ENCODE data around the gene SHROOM3. TPM values are rescaled to one million over a fixed set of nuclear protein-coding genes. Genes with fewer than 3 reads are reported as not detected.

SHROOM3 gene
- total and polyA plus RNA-seq, 2 of the 13 experiments (the other 11 are each of a cell fraction or from before 2014, with no cell fraction given): 0.01 TPM; not detected in 1

DNA sequence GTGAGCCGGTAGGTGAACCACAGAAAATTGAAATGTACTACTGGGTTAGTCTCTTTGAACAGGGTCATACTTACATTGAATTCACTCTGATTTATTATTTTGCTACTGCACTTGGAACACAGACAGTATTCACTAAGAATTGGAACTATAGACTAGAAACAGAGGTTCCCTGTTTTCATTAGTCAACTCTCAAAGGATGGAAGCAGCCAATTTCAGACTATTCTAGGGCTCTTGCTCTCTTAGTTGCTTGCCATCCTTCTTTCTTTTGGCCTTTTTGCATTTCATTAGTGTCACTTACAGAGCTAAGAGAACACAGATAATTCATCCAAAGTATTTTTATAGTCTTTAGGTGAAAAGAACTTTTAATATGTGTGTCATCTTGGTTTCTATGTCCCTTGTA, 52.6 kb downstream of the SHROOM3 start (continued):
- TF ChIP-seq, protein P1, sequence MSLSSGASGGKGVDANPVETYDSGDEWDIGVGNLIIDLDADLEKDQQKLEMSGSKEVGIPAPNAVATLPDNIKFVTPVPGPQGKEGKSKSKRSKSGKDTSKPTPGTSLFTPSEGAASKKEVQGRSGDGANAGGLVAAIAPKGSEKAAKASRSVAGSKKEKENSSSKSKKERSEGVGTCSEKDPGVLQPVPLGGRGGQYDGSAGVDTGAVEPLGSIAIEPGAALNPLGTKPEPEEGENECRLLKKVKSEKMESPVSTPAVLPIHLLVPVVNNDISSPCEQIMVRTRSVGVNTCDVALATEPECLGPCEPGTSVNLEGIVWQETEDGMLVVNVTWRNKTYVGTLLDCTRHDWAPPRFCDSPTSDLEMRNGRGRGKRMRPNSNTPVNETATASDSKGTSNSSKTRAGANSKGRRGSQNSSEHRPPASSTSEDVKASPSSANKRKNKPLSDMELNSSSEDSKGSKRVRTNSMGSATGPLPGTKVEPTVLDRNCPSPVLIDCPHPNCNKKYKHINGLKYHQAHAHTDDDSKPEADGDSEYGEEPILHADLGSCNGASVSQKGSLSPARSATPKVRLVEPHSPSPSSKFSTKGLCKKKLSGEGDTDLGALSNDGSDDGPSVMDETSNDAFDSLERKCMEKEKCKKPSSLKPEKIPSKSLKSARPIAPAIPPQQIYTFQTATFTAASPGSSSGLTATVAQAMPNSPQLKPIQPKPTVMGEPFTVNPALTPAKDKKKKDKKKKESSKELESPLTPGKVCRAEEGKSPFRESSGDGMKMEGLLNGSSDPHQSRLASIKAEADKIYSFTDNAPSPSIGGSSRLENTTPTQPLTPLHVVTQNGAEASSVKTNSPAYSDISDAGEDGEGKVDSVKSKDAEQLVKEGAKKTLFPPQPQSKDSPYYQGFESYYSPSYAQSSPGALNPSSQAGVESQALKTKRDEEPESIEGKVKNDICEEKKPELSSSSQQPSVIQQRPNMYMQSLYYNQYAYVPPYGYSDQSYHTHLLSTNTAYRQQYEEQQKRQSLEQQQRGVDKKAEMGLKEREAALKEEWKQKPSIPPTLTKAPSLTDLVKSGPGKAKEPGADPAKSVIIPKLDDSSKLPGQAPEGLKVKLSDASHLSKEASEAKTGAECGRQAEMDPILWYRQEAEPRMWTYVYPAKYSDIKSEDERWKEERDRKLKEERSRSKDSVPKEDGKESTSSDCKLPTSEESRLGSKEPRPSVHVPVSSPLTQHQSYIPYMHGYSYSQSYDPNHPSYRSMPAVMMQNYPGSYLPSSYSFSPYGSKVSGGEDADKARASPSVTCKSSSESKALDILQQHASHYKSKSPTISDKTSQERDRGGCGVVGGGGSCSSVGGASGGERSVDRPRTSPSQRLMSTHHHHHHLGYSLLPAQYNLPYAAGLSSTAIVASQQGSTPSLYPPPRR (CRISPR knock-in tag; IDR thresholded peaks at IDR 0.05; ENCODE audit: borderline replicate concordance): no peak
- TF ChIP-seq ZNF550 (CRISPR knock-in tag; IDR thresholded peaks at IDR 0.05; ENCODE audit: borderline replicate concordance): no peak
- no peak for TF ChIP-seq XBP1 (CRISPR knock-in tag; IDR thresholded peaks at IDR 0.05)

- intact Hi-C loops (cut with micrococcal nuclease; ENCODE audit: unreplicated experiment): no loop called here
- no peak overlapping the region for H3K4me3 ChIP-seq (replicated peaks in 1 of 3; ENCODE audit: insufficient read depth in 1 of 3, low read depth in 2 of 3, low read length in 3 of 3)
- no peaks in the 10 kb centered on the region for H4K20me1 ChIP-seq (ENCODE audit: insufficient read depth, low read length)
- H3K4me2 ChIP-seq (ENCODE audit: low read depth, low read length): no peak overlapping the region
- H3K27ac ChIP-seq (ENCODE audit: extremely low read length, insufficient read depth, low read length): no peak overlapping the region
- ChIA-PET CTCF (ENCODE audit: low intra/inter-chr PET ratio, low total read pairs) (no interaction called here), POLR2A (no interaction called here)
- no peak for ATAC-seq
- H3K36me3 ChIP-seq (replicated peaks in 1 of 2; ENCODE audit: control insufficient read depth in 1 of 2, insufficient read depth in 2 of 2, low read length in 2 of 2): no peaks in the 10 kb centered on the region
- in situ Hi-C loops (cut with HindIII; ENCODE audit: extremely low pct_ligation_motif_present, low pct_unique_long_range_greater_than_20kb): no loop called here
- no peaks in the 10 kb centered on the region for H3K4me1 ChIP-seq (ENCODE audit: insufficient read depth, low read length)
- H2AFZ ChIP-seq (ENCODE audit: low read length): no peak overlapping the region
- H3K79me2 ChIP-seq (ENCODE audit: insufficient read depth, low read length): no peaks in the 10 kb centered on the region
- no TSS peak for BruUV-seq (replicated peaks)
- DNase-seq (ENCODE audit: low spot score): no peak
- peaks cover 12% of the 10 kb centered on the region for H3K9me3 ChIP-seq (ENCODE audit: low read length)
- no peak for FAIRE-seq
- WGBS (ENCODE audit: low lambda C conversion rate): 38% methylated on average over 1 of the region's 1 CpG
- no peaks in the 10 kb centered on the region for H3K27me3 ChIP-seq (ENCODE audit: control insufficient read depth in 1 of 2, insufficient read depth in 2 of 2, low read length in 2 of 2)
- H3K9ac ChIP-seq (ENCODE audit: insufficient read depth, low read depth, low read length): no peak overlapping the region
- TF ChIP-seq BCL6 (CRISPR knock-in tag; IDR thresholded peaks at IDR 0.05): no peak
- TF ChIP-seq, protein P2, sequence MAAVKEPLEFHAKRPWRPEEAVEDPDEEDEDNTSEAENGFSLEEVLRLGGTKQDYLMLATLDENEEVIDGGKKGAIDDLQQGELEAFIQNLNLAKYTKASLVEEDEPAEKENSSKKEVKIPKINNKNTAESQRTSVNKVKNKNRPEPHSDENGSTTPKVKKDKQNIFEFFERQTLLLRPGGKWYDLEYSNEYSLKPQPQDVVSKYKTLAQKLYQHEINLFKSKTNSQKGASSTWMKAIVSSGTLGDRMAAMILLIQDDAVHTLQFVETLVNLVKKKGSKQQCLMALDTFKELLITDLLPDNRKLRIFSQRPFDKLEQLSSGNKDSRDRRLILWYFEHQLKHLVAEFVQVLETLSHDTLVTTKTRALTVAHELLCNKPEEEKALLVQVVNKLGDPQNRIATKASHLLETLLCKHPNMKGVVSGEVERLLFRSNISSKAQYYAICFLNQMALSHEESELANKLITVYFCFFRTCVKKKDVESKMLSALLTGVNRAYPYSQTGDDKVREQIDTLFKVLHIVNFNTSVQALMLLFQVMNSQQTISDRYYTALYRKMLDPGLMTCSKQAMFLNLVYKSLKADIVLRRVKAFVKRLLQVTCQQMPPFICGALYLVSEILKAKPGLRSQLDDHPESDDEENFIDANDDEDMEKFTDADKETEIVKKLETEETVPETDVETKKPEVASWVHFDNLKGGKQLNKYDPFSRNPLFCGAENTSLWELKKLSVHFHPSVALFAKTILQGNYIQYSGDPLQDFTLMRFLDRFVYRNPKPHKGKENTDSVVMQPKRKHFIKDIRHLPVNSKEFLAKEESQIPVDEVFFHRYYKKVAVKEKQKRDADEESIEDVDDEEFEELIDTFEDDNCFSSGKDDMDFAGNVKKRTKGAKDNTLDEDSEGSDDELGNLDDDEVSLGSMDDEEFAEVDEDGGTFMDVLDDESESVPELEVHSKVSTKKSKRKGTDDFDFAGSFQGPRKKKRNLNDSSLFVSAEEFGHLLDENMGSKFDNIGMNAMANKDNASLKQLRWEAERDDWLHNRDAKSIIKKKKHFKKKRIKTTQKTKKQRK (IDR thresholded peaks at IDR 0.05; ENCODE audit: low read length): no peak
- TF ChIP-seq TFDP1 (CRISPR knock-in tag; IDR thresholded peaks at IDR 0.05; ENCODE audit: borderline replicate concordance): no peak
- TF ChIP-seq STAG1 (CRISPR knock-in tag; IDR thresholded peaks at IDR 0.05): no peak
- no peak for TF ChIP-seq HDAC6 (IDR thresholded peaks at IDR 0.05; ENCODE audit: low read depth, low read length)
- TF ChIP-seq CBX5 (CRISPR knock-in tag; IDR thresholded peaks at IDR 0.05; ENCODE audit: borderline replicate concordance): no peak
- TF ChIP-seq ZNF704 (CRISPR knock-in tag; IDR thresholded peaks at IDR 0.05; ENCODE audit: borderline replicate concordance): no peak
- TF ChIP-seq ZNF337 (CRISPR knock-in tag; IDR thresholded peaks at IDR 0.05; ENCODE audit: borderline replicate concordance, low read depth): no peak
- no peak for TF ChIP-seq NKX3-1 (CRISPR knock-in tag; IDR thresholded peaks at IDR 0.05)
- no peak for TF ChIP-seq RFX1 (IDR thresholded peaks at IDR 0.05)
- no peak for TF ChIP-seq ZNF772 (CRISPR knock-in tag; IDR thresholded peaks at IDR 0.05)
Observed at GRCh38 chr4:76488455-76488854, 53.4 kb downstream of the SHROOM3 start.

Data from HepG2 (cell line).